ENCODE results near the gene CD6. TPM values are rescaled to one million over a fixed set of nuclear protein-coding genes. Genes with fewer than 3 reads are reported as not detected.

The CD6 gene
- total and polyA plus RNA-seq, 2 donors (not counting 3 experiments of a cell fraction or from before 2014, with no cell fraction given): not detected

GRCh38 chr11:61065955-61066638, 94.6 kb downstream of the CD6 start:
- dilution Hi-C loops (cut with MboI; ENCODE audit: extremely low pct_ligation_motif_present, low sequenced_read_pairs): no loop called here
- BruUV-seq (replicated peaks): no TSS peak
- ChIA-PET POLR2A (no interaction called here), CTCF (no interaction called here)
- no peaks in the 10 kb centered on the region for H4K20me1 ChIP-seq (replicated peaks; ENCODE audit: control insufficient read depth, extremely low read depth, insufficient read depth, low read length)
- FAIRE-seq: no peak
- intact Hi-C loops (cut with micrococcal nuclease): no loop called here
- no peak for DNase-seq (ENCODE audit: low read depth, low spot score)
- no peaks in the 10 kb centered on the region for H3K9me1 ChIP-seq (replicated peaks; ENCODE audit: control insufficient read depth, extremely low read depth, insufficient read depth, low read length)
- no peaks in the 10 kb centered on the region for H3K27me3 ChIP-seq (ENCODE audit: control insufficient read depth in 2 of 2, insufficient read depth in 2 of 2, low read length in 2 of 2)
- no peaks in the 10 kb centered on the region for H3K9me3 ChIP-seq (replicated peaks; ENCODE audit: control insufficient read depth, insufficient read depth, low read length)
- no peak overlapping the region for H2AFZ ChIP-seq (ENCODE audit: low read depth, low read length)
- TF ChIP-seq MAX (IDR thresholded peaks at IDR 0.05; ENCODE audit: insufficient read depth, insufficient read length) (no peak), POLR2A (IDR thresholded peaks at IDR 0.05; ENCODE audit: low read depth, low read length) (no peak), CTCF (IDR thresholded peaks at IDR 0.05; ENCODE audit: extremely low read depth in 1 of 2, insufficient read depth in 1 of 2, low read depth in 1 of 2, low read length in 2 of 2) (no peak), POLR2AphosphoS5 (IDR thresholded peaks at IDR 0.05; ENCODE audit: insufficient read depth, low read depth, low read length) (no peak), FOS (IDR thresholded peaks at IDR 0.05; ENCODE audit: borderline replicate concordance, insufficient read depth, low read length) (no peak), MYC (IDR thresholded peaks at IDR 0.05; ENCODE audit: low read depth, low read length) (no peak), JUN (IDR thresholded peaks at IDR 0.05; ENCODE audit: borderline replicate concordance, insufficient read depth, insufficient read length, low read depth) (no peak), EZH2 (IDR thresholded peaks at IDR 0.05; ENCODE audit: borderline replicate concordance, low read depth, low read length, severe bottlenecking) (no peak), GATA2 (IDR thresholded peaks at IDR 0.05; ENCODE audit: insufficient read depth, insufficient read length, low read depth, low read length) (no peak)
- H3K36me3 ChIP-seq (ENCODE audit: control insufficient read depth in 2 of 2, extremely low read depth in 1 of 2, insufficient read depth in 2 of 2, low read length in 2 of 2): no peaks in the 10 kb centered on the region
- no peak overlapping the region for H3K4me2 ChIP-seq (ENCODE audit: insufficient read depth, low read length)
- H3K9ac ChIP-seq (replicated peaks; ENCODE audit: extremely low read depth, insufficient read depth, low read length): no peak overlapping the region
- H3K4me1 ChIP-seq (ENCODE audit: control insufficient read depth, extremely low read depth, insufficient read depth, low read length): no peaks in the 10 kb centered on the region
- no peaks in the 10 kb centered on the region for H3K79me2 ChIP-seq (ENCODE audit: control insufficient read depth, insufficient read depth, low read length)
- H3K27ac ChIP-seq (ENCODE audit: insufficient read depth, low read depth, low read length): no peak overlapping the region
- no peak overlapping the region for H3K4me3 ChIP-seq (replicated peaks in 1 of 3; ENCODE audit: insufficient read depth in 1 of 3, low read depth in 1 of 3, low read length in 3 of 3)
